CD4-positive, alpha-beta T cell (primary cell): Measurements from ENCODE around the gene PDE6G. TPM values are rescaled to one million over a fixed set of nuclear protein-coding genes. Genes with fewer than 3 reads are reported as not detected.

ENCODE experiments used
- ATAC-seq: fragments of 200-7000 bp; cut with Tn5 transposase; one replicate; pipeline ENCODE4 v1.10.0; 2022; ENCODE audit warnings: mild to moderate bottlenecking; ENCODE audit not compliant: poor library complexity
- CTCF ChIA-PET: fragments of 350-600 bp; sonication (Branson Sonifier 250); formaldehyde crosslinking; loops from one replicate; lab custom pipeline; 2021; ENCODE audit warnings: antibody characterized with exemption, inconsistent platforms; lab: Charles Lee
- POLR2A ChIA-PET: fragments of 350-600 bp; sonication (Branson Sonifier 250); formaldehyde crosslinking; loops from one replicate; lab custom pipeline; 2021; ENCODE audit warnings: antibody characterized with exemption, inconsistent platforms; lab: Charles Lee
- DNase-seq, 14 experiments: peaks; one replicate each; pipeline ENCODE4 v3.0.0-alpha.2; 2013 to 2020; ENCODE audit warnings: mixed read lengths in 2 of 14
- H3K27ac ChIP-seq, 2 donors: one replicate each; pipeline versions ENCODE4 v1.5.1 to v1.7.0; 2013; ENCODE audit warnings: low read length in 2 of 2, low read depth in 1 of 2, mild to moderate bottlenecking in 1 of 2
- H3K27me3 ChIP-seq, 2 experiments: 1 replicate in 1 of 2; 2 replicates in 1 of 2; pipeline versions ENCODE4 v1.6.1 to v1.7.0; 2013; ENCODE audit warnings: low read length in 2 of 2, control low read depth in 1 of 2, mild to moderate bottlenecking in 1 of 2, moderate library complexity in 1 of 2; ENCODE audit not compliant: insufficient read depth in 2 of 2, control insufficient read depth in 1 of 2
- H3K36me3 ChIP-seq: one replicate; pipeline ENCODE4 v1.6.1; 2013; ENCODE audit warnings: low read length, control low read depth; ENCODE audit not compliant: insufficient read depth
- H3K4me1 ChIP-seq: one replicate; pipeline ENCODE4 v1.6.1; 2013; ENCODE audit warnings: low read length, control low read depth; ENCODE audit not compliant: insufficient read depth
- H3K4me3 ChIP-seq: one replicate; pipeline ENCODE4 v1.5.1; 2013; ENCODE audit warnings: mild to moderate bottlenecking, low read length, moderate library complexity
- H3K9me3 ChIP-seq, 2 experiments: 1 replicate in 1 of 2; 2 replicates in 1 of 2; pipeline versions ENCODE4 v1.6.1 to v1.7.0; 2013; ENCODE audit warnings: low read length in 2 of 2, mild to moderate bottlenecking in 2 of 2, control low read depth in 1 of 2, moderate library complexity in 1 of 2; ENCODE audit not compliant: control insufficient read depth in 1 of 2, insufficient read depth in 1 of 2
- H3K27ac Mint-ChIP-seq: one replicate; pipeline ENCODE4 v1.8.0; 2020; ENCODE audit warnings: mixed read lengths
- H3K27me3 Mint-ChIP-seq: one replicate; pipeline ENCODE4 v1.8.0; 2021; ENCODE audit warnings: mixed read lengths
- H3K36me3 Mint-ChIP-seq: one replicate; pipeline ENCODE4 v1.8.0; 2021; ENCODE audit warnings: low read depth, mixed read lengths
- H3K4me1 Mint-ChIP-seq: one replicate; pipeline ENCODE4 v1.8.0; 2021; ENCODE audit warnings: low read depth, mixed read lengths
- H3K4me3 Mint-ChIP-seq: one replicate; pipeline ENCODE4 v1.8.0; 2020; ENCODE audit warnings: mild to moderate bottlenecking, mixed read lengths
- H3K9me3 Mint-ChIP-seq: one replicate; pipeline ENCODE4 v1.8.0; 2020; ENCODE audit warnings: mixed read lengths
- intact Hi-C, 2 experiments: fragments of 100-400 bp; cut with DNase I in 1 of 2; cut with micrococcal nuclease in 1 of 2; formaldehyde crosslinking; loops; one replicate each; pipeline versions ENCODE4 v1.15.1 to v1.9.0; 2023 to 2025; cut with DNase I, micrococcal nuclease
- total RNA-seq, 174 experiments: library from RNA in 2 of 174; stranded (reverse) in 2 of 174; gene quantifications; one replicate each; pipeline ENCODE4 v1.2.3 and lab custom pipeline; 2021 to 2026
- TF ChIP-seq, protein P1 (sequence below): fragments of 200-600 bp; IDR thresholded peaks from one replicate; pipeline ENCODE4 v1.8.0; 2022; ENCODE audit warnings: antibody characterized with exemption, mild to moderate bottlenecking

Gene PDE6G
- total RNA-seq, 2 experiments from 2014 or later = 0.49 to 0.92 TPM

DNA sequence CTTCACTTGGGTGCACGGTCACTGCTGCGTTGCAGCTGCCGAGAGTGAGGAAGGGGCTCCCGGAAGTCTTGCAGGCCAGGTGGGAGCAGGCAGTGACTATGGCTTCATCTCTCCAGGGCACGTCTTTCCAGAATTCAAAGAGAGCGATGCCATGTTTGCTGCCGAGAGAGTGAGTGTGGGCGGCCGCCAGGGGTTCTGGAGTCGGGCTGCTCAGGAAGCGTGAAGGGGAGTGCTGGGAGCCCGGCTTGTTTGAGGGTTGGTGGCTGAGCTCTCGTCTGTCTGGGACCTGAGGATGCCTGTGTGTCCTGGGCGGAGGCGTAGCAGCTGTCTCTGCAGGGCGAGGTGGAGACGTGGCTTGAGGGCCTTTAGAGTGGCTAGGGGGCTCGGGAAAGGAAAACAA is 33.7 kb upstream of the PDE6G start:
- peaks cover 60% of the 10 kb centered on the region for H3K36me3 Mint-ChIP-seq
- Histone ChIP-seq H3K9me3 (no peaks in the 10 kb centered on the region), H3K36me3 (peaks cover 94% of the 10 kb centered on the region), H3K4me3 (no peak overlapping the region), H3K27ac (no peak overlapping the region), H3K4me1 (peaks cover 31% of the 10 kb centered on the region), H3K27me3 (no peaks in the 10 kb centered on the region)
- TF ChIP-seq, protein P1, sequence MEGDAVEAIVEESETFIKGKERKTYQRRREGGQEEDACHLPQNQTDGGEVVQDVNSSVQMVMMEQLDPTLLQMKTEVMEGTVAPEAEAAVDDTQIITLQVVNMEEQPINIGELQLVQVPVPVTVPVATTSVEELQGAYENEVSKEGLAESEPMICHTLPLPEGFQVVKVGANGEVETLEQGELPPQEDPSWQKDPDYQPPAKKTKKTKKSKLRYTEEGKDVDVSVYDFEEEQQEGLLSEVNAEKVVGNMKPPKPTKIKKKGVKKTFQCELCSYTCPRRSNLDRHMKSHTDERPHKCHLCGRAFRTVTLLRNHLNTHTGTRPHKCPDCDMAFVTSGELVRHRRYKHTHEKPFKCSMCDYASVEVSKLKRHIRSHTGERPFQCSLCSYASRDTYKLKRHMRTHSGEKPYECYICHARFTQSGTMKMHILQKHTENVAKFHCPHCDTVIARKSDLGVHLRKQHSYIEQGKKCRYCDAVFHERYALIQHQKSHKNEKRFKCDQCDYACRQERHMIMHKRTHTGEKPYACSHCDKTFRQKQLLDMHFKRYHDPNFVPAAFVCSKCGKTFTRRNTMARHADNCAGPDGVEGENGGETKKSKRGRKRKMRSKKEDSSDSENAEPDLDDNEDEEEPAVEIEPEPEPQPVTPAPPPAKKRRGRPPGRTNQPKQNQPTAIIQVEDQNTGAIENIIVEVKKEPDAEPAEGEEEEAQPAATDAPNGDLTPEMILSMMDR = no peak
- H3K27ac Mint-ChIP-seq = no peak overlapping the region
- no peaks in the 10 kb centered on the region for H3K9me3 Mint-ChIP-seq
- ATAC-seq = no peak
- ChIA-PET POLR2A (interaction anchor here (1.5 kb wide), 1 partner anchor 13 kb away, joined by 4 read pairs; the partner anchor contains the start of gene MRPL12), CTCF (no interaction called here)
- intact Hi-C loops = no loop called here
- peaks cover 5% of the 10 kb centered on the region for H3K4me1 Mint-ChIP-seq
- H3K4me3 Mint-ChIP-seq = no peak overlapping the region
- no peak for DNase-seq
- no peaks in the 10 kb centered on the region for H3K27me3 Mint-ChIP-seq

DNA sequence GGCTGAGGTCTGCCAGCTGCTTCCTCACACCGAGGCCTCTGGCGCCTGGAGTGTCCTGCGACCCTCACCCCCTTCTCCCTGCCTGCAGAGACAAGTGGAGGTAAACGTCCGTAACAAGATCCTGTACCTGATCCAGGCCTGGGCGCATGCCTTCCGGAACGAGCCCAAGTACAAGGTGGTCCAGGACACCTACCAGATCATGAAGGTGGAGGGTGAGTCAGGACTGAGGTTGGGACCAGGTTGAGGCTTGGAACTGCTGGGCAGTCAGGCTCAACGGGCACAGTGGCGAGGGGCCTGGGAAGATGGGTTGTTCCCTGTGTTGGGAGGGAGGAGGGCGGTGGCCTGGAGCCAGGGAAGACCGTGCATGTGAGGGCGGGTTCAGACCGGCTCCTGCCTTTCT is 32.3 kb upstream of the PDE6G start:
- no peaks in the 10 kb centered on the region for H3K27me3 ChIP-seq
- Mint-ChIP-seq H3K27ac (no peak overlapping the region), H3K27me3 (no peaks in the 10 kb centered on the region), H3K9me3 (no peaks in the 10 kb centered on the region), H3K36me3 (peaks cover 69% of the 10 kb centered on the region), H3K4me3 (no peak overlapping the region), H3K4me1 (peaks cover 15% of the 10 kb centered on the region)
- ChIA-PET CTCF (no interaction called here), POLR2A (no interaction called here)
- intact Hi-C loops = no loop called here
- H3K27ac ChIP-seq = no peak overlapping the region
- H3K9me3 ChIP-seq = no peaks in the 10 kb centered on the region
- no peak overlapping the region for H3K4me3 ChIP-seq
- H3K36me3 ChIP-seq = peaks cover 81% of the 10 kb centered on the region
- no peak for ATAC-seq
- no peak for DNase-seq
- TF ChIP-seq, protein P1 = no peak
- peaks cover 40% of the 10 kb centered on the region for H3K4me1 ChIP-seq

DNA sequence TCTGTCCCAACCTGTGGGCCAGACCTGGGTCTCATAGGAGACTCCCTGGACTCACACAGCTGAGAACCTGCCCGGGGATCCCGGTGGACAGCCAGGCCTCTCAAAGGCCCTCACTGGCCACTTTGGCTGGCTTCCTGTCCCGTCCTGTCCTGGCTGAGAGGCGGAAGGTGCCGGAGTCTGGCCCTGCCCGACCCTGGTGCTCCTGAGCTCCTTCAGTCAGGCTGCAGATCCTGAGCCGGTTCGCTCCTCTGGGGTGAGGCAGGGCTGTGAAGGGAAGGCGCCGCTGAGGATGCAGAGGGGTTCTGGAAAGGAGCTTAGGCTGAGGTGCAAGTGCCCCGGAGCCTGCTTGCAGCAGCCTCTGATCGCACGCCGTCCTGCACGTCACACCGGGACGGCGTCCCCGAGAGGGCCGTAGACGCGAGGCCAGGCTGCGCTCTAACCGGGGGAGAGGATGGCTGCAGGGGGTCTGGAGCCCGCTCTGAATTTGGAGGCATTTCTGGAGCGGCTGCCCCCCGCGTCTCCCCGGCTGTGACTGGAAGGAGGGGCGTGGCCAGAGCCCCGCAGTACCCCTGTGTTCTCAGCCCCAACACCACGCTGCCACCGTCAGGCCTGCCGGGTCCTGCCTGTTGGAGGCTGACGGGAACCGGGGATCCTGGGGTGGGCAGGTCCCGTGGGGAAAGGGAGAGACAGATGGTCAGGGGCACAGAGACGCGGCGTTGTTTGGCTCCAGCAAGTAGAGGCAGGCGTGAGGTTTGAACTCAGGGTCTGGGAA is 31.6 kb upstream of the PDE6G start:
- Histone ChIP-seq H3K4me3 (no peak overlapping the region), H3K36me3 (peaks cover 74% of the 10 kb centered on the region), H3K4me1 (peaks cover 44% of the 10 kb centered on the region), H3K9me3 (no peaks in the 10 kb centered on the region), H3K27ac (no peak overlapping the region), H3K27me3 (no peaks in the 10 kb centered on the region)
- no peaks in the 10 kb centered on the region for H3K27me3 Mint-ChIP-seq
- no peak overlapping the region for H3K27ac Mint-ChIP-seq
- peaks cover 73% of the 10 kb centered on the region for H3K36me3 Mint-ChIP-seq
- peaks cover 19% of the 10 kb centered on the region for H3K4me1 Mint-ChIP-seq
- intact Hi-C loops = no loop called here
- DNase-seq (no peak), ATAC-seq (no peak)
- H3K9me3 Mint-ChIP-seq = no peaks in the 10 kb centered on the region
- POLR2A ChIA-PET = no interaction called here
- TF ChIP-seq, protein P1 = no peak
- CTCF ChIA-PET = no interaction called here
- H3K4me3 Mint-ChIP-seq = peak overlapping the region; percentile 48
